Aorta (tissue), 5 donors: ENCODE measurements around the gene COMMD1. TPM values are rescaled to one million over a fixed set of nuclear protein-coding genes. Genes with fewer than 3 reads are reported as not detected.
"Not testable (repeated sequence)": the region's sequence is repeated elsewhere in the genome, so short reads cannot be mapped to it uniquely, and the experiment has no call there.

Experiments used
- ATAC-seq: fragments of 200-7000 bp; cut with Tn5 transposase; one replicate; pipeline ENCODE4 v1.9.1; 2022; ENCODE audit warnings: moderate library complexity; ENCODE audit not compliant: low FRiP score
- DNase-seq, 2 donors: peaks; one replicate each; pipeline ENCODE4 v3.0.0-alpha.2; 2020
- H3K27ac ChIP-seq, 2 donors: one replicate each; pipeline ENCODE4 v1.5.1; 2013; ENCODE audit warnings: low read length in 2 of 2, mild to moderate bottlenecking in 2 of 2, moderate library complexity in 2 of 2, control low read depth in 1 of 2, inconsistent platforms in 1 of 2, low read depth in 1 of 2
- H3K27me3 ChIP-seq, 2 donors: one replicate each; pipeline ENCODE4 v1.6.1; 2013; ENCODE audit warnings: control low read depth in 1 of 2, low read length in 1 of 2, mild to moderate bottlenecking in 1 of 2, moderate library complexity in 1 of 2; ENCODE audit not compliant: insufficient read depth in 2 of 2, control insufficient read depth in 1 of 2
- H3K36me3 ChIP-seq, 2 donors: one replicate each; pipeline ENCODE4 v1.6.1; 2013; ENCODE audit warnings: control low read depth in 1 of 2, low read length in 1 of 2, mild to moderate bottlenecking in 1 of 2; ENCODE audit not compliant: insufficient read depth in 2 of 2, control insufficient read depth in 1 of 2
- H3K4me1 ChIP-seq, 2 donors: one replicate each; pipeline ENCODE4 v1.6.1; 2013; ENCODE audit warnings: low read length in 2 of 2, control low read depth in 1 of 2, mild to moderate bottlenecking in 1 of 2, moderate library complexity in 1 of 2; ENCODE audit not compliant: insufficient read depth in 2 of 2, control insufficient read depth in 1 of 2
- H3K4me3 ChIP-seq, 2 donors: one replicate each; pipeline ENCODE4 v1.5.1; 2013; ENCODE audit warnings: low read length in 2 of 2, control low read depth in 1 of 2, mild to moderate bottlenecking in 1 of 2
- H3K9me3 ChIP-seq: one replicate; pipeline ENCODE4 v1.6.1; 2013; ENCODE audit warnings: mild to moderate bottlenecking, low read length; ENCODE audit not compliant: control insufficient read depth
- WGBS, 2 donors: extraction: QIAGEN DNeasy Blood & Tissue Kit; methylation state at CpG; one replicate each; pipeline ENCODE4 v1.1.7; 2013; 5-methylcytosine and 5-hydroxymethylcytosine counted together
- intact Hi-C, 2 donors: fragments of 100-400 bp; cut with DNase I; formaldehyde crosslinking; loops; one replicate each; pipeline versions ENCODE4 v1.14.2 to v1.15.0; 2022
- long read RNA-seq, 2 donors: library from polyadenylated mRNA; unstranded; transcript quantifications; one replicate each; pipeline ENCODE4 v2.0.0, GENCODE V29; 2020 to 2021
- polyA plus RNA-seq, 2 donors: library from polyadenylated mRNA; stranded (reverse); fragments of 200-250 nt; gene quantifications; one replicate each; pipeline ENCODE4 v1.2.3, GENCODE V29; 2013
- total RNA-seq, 2 donors: library from RNA; stranded (reverse); fragmentation: NEBNext Ultra II Directional; extraction: Animal tissue kit (Norgen Biotek cat#: 25700); gene quantifications; one replicate each; pipeline ENCODE4 v1.2.1, GENCODE V29; 2021
- donor health status: healthy with polysubstance abuse.
- donor health status: Bipolar disorder and iron deficiency.
- donor health status: DM: no; HTN: no; CAD: no.
- donor health status: DM: no; HTN: no; CAD: no.
- donor health status: DM: yes; HTN: yes; CAD: no.

The COMMD1 gene
- total RNA-seq (10 to 100 TPM; 38.1 to 39.6 TPM), polyA plus RNA-seq (10 to 100 TPM; 59.1 to 70.2 TPM)
- long read RNA-seq, donor 1, transcript COMMD1-201 (3 exons, 911 nt): major isoform, 9 of 35 reads
- long read RNA-seq, donor 1, transcript COMMD1-207 (2 exons, 604 nt): minor isoform, 8 of 35 reads
- long read RNA-seq, donor 1, partial matches to known transcripts: 1 of 35 reads
- long read RNA-seq, donor 1, other reads (novel, unspliced or antisense): 17 of 35 reads
- long read RNA-seq, donor 2, transcript COMMD1-201 (3 exons, 911 nt): major isoform, 7 of 21 reads
- long read RNA-seq, donor 2, partial matches to known transcripts: 0 of 21 reads
- long read RNA-seq, donor 2, other reads (novel, unspliced or antisense): 14 of 21 reads

DNA sequence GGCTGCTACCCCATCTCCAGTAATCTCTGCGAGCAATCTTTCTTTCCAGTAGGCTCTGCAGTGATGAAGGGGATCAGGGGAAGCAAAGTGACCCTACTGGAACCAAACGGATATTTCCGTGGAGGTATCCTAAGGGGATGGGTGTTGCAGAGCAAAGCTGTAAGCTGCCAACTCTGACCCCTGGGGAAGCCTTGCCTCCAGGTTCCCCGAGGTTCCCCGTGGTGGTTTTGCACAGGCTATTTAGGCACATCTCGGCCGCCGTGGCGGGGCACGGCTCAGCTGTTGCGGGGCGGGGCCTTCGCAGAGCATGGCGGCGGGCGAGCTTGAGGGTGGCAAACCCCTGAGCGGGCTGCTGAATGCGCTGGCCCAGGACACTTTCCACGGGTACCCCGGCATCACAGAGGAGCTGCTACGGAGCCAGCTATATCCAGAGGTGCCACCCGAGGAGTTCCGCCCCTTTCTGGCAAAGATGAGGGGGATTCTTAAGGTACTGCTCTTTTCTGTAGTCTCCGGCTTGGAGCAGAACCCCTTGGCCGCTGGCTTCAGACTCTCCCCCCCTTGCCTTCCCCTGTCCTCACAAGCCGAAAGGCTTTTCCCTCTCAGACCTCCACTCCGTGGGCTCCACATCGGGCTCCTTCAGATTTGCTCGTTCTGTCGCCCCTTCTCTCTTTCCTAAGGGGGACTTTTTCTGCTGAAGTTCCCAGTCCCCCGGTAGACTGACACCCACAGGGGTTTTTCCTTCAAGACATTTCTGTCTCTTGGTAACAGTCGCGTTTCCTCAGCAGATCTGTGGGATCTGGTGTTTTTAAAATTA is at the start of gene COMMD1:
TSS of gene COMMD1 (plus strand) at position 303 of the 814 bp plus-strand sequence. CDS start at position 308, 5 bp downstream.
- H3K36me3 ChIP-seq: no peaks in the 10 kb centered on the region
- ATAC-seq (peak; percentile 97), DNase-seq (peak; percentile 89 to 94)
- intact Hi-C loops: no loop called here
- H3K9me3 ChIP-seq: no peaks in the 10 kb centered on the region
- 1% methylated on average over 33 of the region's 33 CpGs for WGBS, 2 donors
- no peaks in the 10 kb centered on the region for H3K4me1 ChIP-seq
- H3K4me3 ChIP-seq: peak within 1 kb of the TSS; percentile 83 to 95
- peak within 1 kb of the TSS in 1 of 2 donors; percentile 53 for H3K27ac ChIP-seq
- no peaks in the 10 kb centered on the region for H3K27me3 ChIP-seq

DNA sequence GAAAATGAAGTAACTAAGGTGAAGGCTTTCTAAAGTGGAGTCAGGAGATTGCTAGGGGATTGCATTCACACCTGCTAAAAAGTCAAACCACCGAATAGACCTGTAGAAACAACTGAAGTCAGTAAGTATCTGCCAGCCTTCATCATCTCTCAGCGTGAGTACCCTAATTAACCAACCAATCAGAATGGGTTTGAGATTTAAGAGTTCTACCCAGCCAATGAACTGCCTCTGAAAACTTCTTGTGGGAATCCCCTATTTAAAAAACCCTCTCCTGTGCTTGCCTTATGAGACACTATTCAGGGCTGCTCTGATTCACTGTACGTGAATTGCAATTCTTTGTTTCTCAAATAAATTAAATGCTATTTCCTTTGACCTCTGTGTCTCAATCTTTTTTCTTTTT is 48.2 kb upstream of the COMMD1 start:
- Histone ChIP-seq H3K9me3 (no peaks in the 10 kb centered on the region), H3K27me3 (no peaks in the 10 kb centered on the region), H3K4me3 (no peak overlapping the region), H3K4me1 (no peaks in the 10 kb centered on the region), H3K27ac (no peak overlapping the region), H3K36me3 (no peaks in the 10 kb centered on the region)
- 76 to 85% methylated on average over 3 of the region's 3 CpGs for WGBS, 2 donors
- intact Hi-C loops: loop anchor here in 1 of 2 donors (10.0 kb wide), 1 partner anchor 322 kb away; the partner anchor contains the start of gene XPO1
- no peak for ATAC-seq
- DNase-seq: no peak

DNA sequence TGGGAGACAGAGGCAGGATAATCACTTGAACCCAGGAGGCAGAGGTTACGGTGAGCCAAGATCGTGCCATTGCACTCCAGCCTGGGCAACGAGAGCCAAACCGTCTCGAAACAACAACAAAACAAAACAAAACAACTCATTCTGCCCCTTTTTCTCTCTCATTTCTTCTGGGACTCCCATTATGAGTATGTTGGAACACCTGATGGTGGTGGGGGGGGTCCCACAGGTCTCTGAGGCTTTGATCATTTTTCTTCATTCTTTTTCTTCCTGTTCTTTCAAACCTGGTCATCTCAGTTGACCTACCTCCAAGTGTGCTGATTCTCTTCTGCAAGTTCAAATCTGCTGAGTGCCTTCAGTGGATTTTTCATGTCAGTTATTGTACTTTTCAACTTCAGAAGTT is 43.4 kb upstream of the COMMD1 start:
- intact Hi-C loops: no loop called here
- Histone ChIP-seq H3K9me3 (no peaks in the 10 kb centered on the region), H3K27me3 (no peaks in the 10 kb centered on the region), H3K4me1 (no peaks in the 10 kb centered on the region), H3K36me3 (no peaks in the 10 kb centered on the region), H3K27ac (no peak overlapping the region), H3K4me3 (no peak overlapping the region)
- 96 to 98% methylated on average over 5 of the region's 5 CpGs for WGBS, 2 donors
- DNase-seq (no peak), ATAC-seq (no peak)

DNA sequence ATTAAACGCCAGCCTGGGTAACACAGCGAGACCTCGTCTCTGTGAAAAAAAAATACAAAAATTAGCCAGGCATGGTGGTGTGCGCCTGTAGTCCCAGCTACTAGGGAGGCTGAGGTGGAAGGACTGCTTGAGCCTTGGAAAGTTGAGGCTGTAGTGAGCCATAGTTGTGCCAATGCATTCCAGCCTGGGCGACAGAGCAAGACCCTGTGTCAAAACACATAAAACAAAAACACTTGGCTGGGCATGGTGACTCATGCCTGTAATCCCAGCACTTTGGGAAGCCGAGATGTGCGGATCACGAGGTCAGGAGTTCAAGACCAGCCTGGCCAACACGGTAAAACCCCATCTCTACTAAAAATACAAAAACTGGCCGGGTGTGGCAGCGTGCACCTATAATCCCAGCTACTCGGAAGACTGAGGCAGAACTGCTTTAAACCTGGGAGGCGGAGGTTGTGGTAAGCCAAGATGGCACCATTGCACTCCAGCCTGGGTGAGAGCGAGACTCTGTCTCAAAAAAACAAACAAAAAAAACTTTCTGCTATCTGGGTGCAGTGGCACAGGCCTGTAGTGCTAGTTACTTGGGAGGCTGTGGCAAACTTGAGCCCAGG is 38.9 kb upstream of the COMMD1 start:
- H3K9me3 ChIP-seq, H3K36me3 ChIP-seq, DNase-seq, intact Hi-C loops, H3K27me3 ChIP-seq, H3K4me3 ChIP-seq, ATAC-seq, H3K27ac ChIP-seq, H3K4me1 ChIP-seq: not testable (repeated sequence)
- 97 to 98% methylated on average over 14 of the region's 14 CpGs for WGBS, 2 donors

DNA sequence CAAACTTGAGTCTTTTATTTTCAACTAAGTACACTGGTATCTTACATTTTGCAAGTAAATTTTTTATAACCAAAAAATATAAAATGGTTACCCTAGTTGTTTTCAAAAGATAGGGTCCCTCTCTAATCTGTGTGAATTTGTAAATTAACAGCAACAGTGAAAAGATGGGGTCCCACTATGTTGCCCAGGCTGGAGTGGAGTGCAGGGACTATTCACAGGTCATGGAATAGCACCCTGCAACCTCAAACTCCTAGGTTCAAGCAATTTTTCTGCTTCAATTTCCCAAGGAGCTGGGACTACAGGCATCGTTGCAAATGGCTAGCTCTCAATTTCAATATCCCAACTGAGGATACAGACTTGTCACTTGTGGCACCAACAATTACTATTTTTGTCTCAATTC is 29.1 kb upstream of the COMMD1 start:
- Histone ChIP-seq H3K9me3 (no peaks in the 10 kb centered on the region), H3K36me3 (peaks cover 5 to 7% of the 10 kb centered on the region in 2 donors), H3K27ac (no peak overlapping the region), H3K27me3 (no peaks in the 10 kb centered on the region), H3K4me1 (no peaks in the 10 kb centered on the region), H3K4me3 (no peak overlapping the region)
- intact Hi-C loops: no loop called here
- ATAC-seq: no peak
- WGBS, 2 donors: 82 to 83% methylated on average over 1 of the region's 1 CpG
- no peak for DNase-seq

DNA sequence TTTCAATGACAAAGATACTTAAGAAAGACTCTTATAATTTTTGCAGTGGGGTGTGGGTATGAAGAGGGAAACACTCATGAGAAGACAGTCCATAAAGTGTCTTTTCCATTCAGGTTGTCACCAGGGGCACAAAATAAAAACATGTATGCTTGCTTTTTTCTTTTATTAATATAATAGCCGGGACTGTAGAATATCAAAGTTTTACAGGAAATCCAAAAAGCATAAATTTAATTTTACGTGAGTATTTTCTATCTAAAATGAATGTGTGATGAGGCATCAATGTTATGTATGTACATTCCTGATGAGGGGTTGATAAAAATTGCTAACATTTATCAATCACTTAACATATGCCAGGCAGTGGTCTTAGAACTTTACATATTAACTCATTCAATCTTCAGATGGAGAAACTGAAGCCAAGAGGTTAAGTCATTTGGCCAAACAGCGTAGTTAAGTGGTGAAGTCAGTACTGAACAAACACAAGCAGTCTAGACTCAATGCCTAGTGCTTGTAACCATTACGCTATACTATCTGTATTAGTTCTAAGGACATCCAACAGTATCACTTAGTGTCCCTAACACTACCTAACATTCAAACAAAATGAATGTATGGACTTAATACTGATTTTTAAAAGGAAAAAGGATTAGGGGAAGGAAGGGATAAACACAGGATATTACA is 27.8 kb upstream of the COMMD1 start:
- peaks cover 3 to 4% of the 10 kb centered on the region in 2 donors for H3K36me3 ChIP-seq
- WGBS, 2 donors: 59 to 60% methylated on average over 4 of the region's 4 CpGs
- no peaks in the 10 kb centered on the region for H3K9me3 ChIP-seq
- no peak overlapping the region for H3K4me3 ChIP-seq
- no peaks in the 10 kb centered on the region for H3K27me3 ChIP-seq
- no peak overlapping the region for H3K27ac ChIP-seq
- no peak for DNase-seq
- H3K4me1 ChIP-seq: no peaks in the 10 kb centered on the region
- intact Hi-C loops: no loop called here
- no peak for ATAC-seq

DNA sequence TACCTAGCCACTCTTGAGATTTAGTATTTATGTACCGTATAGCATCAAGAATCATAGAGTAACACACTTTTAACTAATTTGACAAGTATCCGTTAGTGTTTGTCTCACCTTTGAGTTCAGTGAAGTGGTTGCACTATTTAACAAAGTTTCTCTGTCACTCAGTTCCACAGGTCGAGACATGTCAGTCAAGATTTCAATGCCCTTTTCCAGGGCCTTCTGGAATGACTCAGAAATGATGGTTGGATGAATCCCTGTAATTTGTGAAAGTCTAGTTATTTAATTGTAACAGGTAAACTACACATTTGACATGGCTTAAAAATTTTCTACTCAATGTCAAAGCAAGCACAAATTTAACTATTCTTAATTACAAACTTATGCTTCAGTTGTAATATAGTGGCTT is 26.7 kb upstream of the COMMD1 start:
- H3K27me3 ChIP-seq: no peaks in the 10 kb centered on the region
- no peak overlapping the region for H3K4me3 ChIP-seq
- 93 to 94% methylated on average over 3 of the region's 3 CpGs for WGBS, 2 donors
- ATAC-seq: no peak
- no peak for DNase-seq
- H3K27ac ChIP-seq: no peak overlapping the region
- intact Hi-C loops: no loop called here
- no peaks in the 10 kb centered on the region for H3K4me1 ChIP-seq
- H3K36me3 ChIP-seq: peaks cover 2 to 6% of the 10 kb centered on the region in 2 donors
- H3K9me3 ChIP-seq: no peaks in the 10 kb centered on the region

DNA sequence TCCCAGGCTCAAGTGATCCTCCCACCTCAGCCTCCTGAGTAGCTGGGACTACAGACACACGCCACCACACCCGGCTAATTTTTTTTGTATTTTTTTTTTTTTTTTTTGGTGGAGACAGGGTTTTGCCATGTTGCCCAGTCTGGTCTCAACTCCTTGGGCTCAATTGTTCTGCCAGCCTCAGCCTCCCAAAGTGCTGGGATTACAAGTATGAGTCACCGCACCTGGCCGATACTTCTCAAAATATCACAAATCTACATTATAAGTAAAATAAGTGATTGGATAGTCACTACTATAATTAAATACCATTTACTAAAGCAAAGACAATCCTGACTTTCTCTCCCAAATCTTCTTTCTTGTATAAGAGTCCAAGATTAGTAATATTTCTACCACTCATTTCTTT is 26.1 kb upstream of the COMMD1 start:
- H3K27me3 ChIP-seq, H3K9me3 ChIP-seq, H3K36me3 ChIP-seq, ATAC-seq, H3K4me3 ChIP-seq, H3K4me1 ChIP-seq, DNase-seq, intact Hi-C loops, H3K27ac ChIP-seq: not testable (repeated sequence)
- WGBS, 2 donors: 95 to 99% methylated on average over 3 to 4 of the region's 4 CpGs
